Gastrocnemius medialis (tissue), 4 donors: Measurements from ENCODE around the gene CEBPA. TPM values are rescaled to one million over a fixed set of nuclear protein-coding genes. Genes with fewer than 3 reads are reported as not detected.
A peak's percentile ranks its signal among the peaks of the same experiment; 100 is the strongest.

Experiments used
- ATAC-seq, 2 donors: fragments of 150-250 bp; one replicate each; pipeline ENCODE4 v1.9.1; 2016
- DNase-seq, 2 donors: peaks; one replicate each; pipeline ENCODE4 v3.0.0-alpha.2; 2019
- H3K27ac ChIP-seq, 4 donors: fragments of 200-600 bp; sonication (generic); 1 replicate in 1 of 4; 2 replicates in 3 of 4; pipeline ENCODE4 v1.5.1; 2016 to 2018; ENCODE audit warnings: mild to moderate bottlenecking in 2 of 4, moderate library complexity in 1 of 4
- H3K27me3 ChIP-seq, 3 donors: fragments of 200-600 bp; sonication (generic) in 2 of 3; 1 replicate in 1 of 3; 2 replicates in 2 of 3; pipeline versions ENCODE4 v1.5.1 to v1.6.0; 2016 to 2019; ENCODE audit warnings: mild to moderate bottlenecking in 1 of 3, moderate library complexity in 1 of 3
- H3K36me3 ChIP-seq, 2 donors: fragments of 200-600 bp; sonication (generic) in 1 of 2; one replicate each; pipeline ENCODE4 v1.5.1; 2017 to 2018
- H3K4me1 ChIP-seq, 2 donors: fragments of 200-600 bp; sonication (generic) in 1 of 2; one replicate each; pipeline ENCODE4 v1.5.1; 2016 to 2017; ENCODE audit warnings: mild to moderate bottlenecking in 2 of 2
- H3K4me3 ChIP-seq, 4 donors: fragments of 200-600 bp; sonication (generic) in 3 of 4; 1 replicate in 1 of 4; 2 replicates in 3 of 4; pipeline ENCODE4 v1.5.1; 2016 to 2019; ENCODE audit warnings: mild to moderate bottlenecking in 2 of 4
- H3K9me3 ChIP-seq, 3 donors: fragments of 200-600 bp; sonication (generic) in 2 of 3; 1 replicate in 1 of 3; 2 replicates in 2 of 3; pipeline ENCODE4 v1.5.1; 2016 to 2019
- CTCF ChIP-seq, 5 experiments: fragments of 450-650 bp in 3 of 5; fragments of 200-600 bp in 2 of 5; sonication (generic) in 2 of 5; IDR thresholded peaks in 4 of 5; conservative IDR thresholded peaks in 1 of 5; 1 replicate in 4 of 5; 2 replicates in 1 of 5; pipeline ENCODE4 v1.5.1; 2016 to 2019; ENCODE audit warnings: antibody characterized with exemption in 5 of 5, mild to moderate bottlenecking in 3 of 5, moderate library complexity in 3 of 5
- POLR2A ChIP-seq, 2 donors: fragments of 450-650 bp; IDR thresholded peaks; one replicate each; pipeline ENCODE4 v1.6.1; 2017; ENCODE audit warnings: antibody characterized with exemption in 2 of 2, mild to moderate bottlenecking in 2 of 2, moderate library complexity in 2 of 2
- in situ Hi-C, 4 donors: fragments of 200-750 bp; cut with MboI; loops; one replicate each; pipeline versions ENCODE4 v1.15.0 to v1.8.0; 2017; ENCODE audit warnings: low sequenced_read_pairs in 4 of 4
- intact Hi-C: fragments of 100-400 bp; cut with DNase I; formaldehyde crosslinking; loops from one replicate; pipeline ENCODE4 v1.15.1; 2023; ENCODE audit warnings: low total_unique reads
- total RNA-seq, 4 donors: library from RNA; depleted of rRNA; stranded (reverse); fragments of >200 nt; gene quantifications; one replicate each; pipeline versions ENCODE4 v1.1.0 to v1.2.3, GENCODE V29; 2016

The CEBPA gene
- total RNA-seq, 4 donors from 2014 or later, result 11.9 to 29.9 (median 25.5) TPM

GRCh38 chr19:33343859-33344572, 41.7 kb upstream of the CEBPA start:
- in situ Hi-C loops, result no loop called here
- peak overlapping the region in 1 of 4 donors; percentile 12 for H3K27ac ChIP-seq
- DNase-seq (no peak), ATAC-seq (peak; percentile 44 to 52)
- no peaks in the 10 kb centered on the region for H3K36me3 ChIP-seq
- H3K4me3 ChIP-seq, result no peak overlapping the region
- H3K4me1 ChIP-seq, result no peaks in the 10 kb centered on the region
- TF ChIP-seq POLR2A (IDR thresholded peaks at IDR 0.05), result no peak
- TF ChIP-seq CTCF (IDR thresholded peaks at IDR 0.05 in 4 of 5, conservative IDR thresholded peaks at IDR 0.05 in 1 of 5), result no peak
- intact Hi-C loops, result no loop called here
- no peaks in the 10 kb centered on the region for H3K9me3 ChIP-seq
- H3K27me3 ChIP-seq, result no peaks in the 10 kb centered on the region

GRCh38 chr19:33343301-33343700, 41.0 kb upstream of the CEBPA start:
- TF ChIP-seq CTCF (IDR thresholded peaks at IDR 0.05 in 4 of 5, conservative IDR thresholded peaks at IDR 0.05 in 1 of 5), result no peak
- no peak for TF ChIP-seq POLR2A (IDR thresholded peaks at IDR 0.05)
- no peak for ATAC-seq
- in situ Hi-C loops, result no loop called here

GRCh38 chr19:33340991-33341390, 38.7 kb upstream of the CEBPA start:
- Histone ChIP-seq H3K27me3 (no peaks in the 10 kb centered on the region), H3K4me1 (no peaks in the 10 kb centered on the region), H3K27ac (no peak overlapping the region), H3K36me3 (no peaks in the 10 kb centered on the region), H3K4me3 (no peak overlapping the region), H3K9me3 (no peaks in the 10 kb centered on the region)
- ATAC-seq (no peak), DNase-seq (no peak)
- intact Hi-C loops, result no loop called here
- in situ Hi-C loops, result no loop called here
- TF ChIP-seq POLR2A (IDR thresholded peaks at IDR 0.05), result no peak
- no peak for TF ChIP-seq CTCF (IDR thresholded peaks at IDR 0.05 in 4 of 5, conservative IDR thresholded peaks at IDR 0.05 in 1 of 5)

More at GRCh38 chr19:33343301-33343700, 41.0 kb upstream of the CEBPA start:
- no peaks in the 10 kb centered on the region for H3K27me3 ChIP-seq
- H3K4me1 ChIP-seq, result no peaks in the 10 kb centered on the region
- no peaks in the 10 kb centered on the region for H3K9me3 ChIP-seq
- H3K4me3 ChIP-seq, result no peak overlapping the region
- DNase-seq, result no peak
- H3K36me3 ChIP-seq, result no peaks in the 10 kb centered on the region
- intact Hi-C loops, result no loop called here
- no peak overlapping the region for H3K27ac ChIP-seq

GRCh38 chr19:33339016-33339984, 37.0 kb upstream of the CEBPA start:
- intact Hi-C loops (no loop called here), in situ Hi-C loops (no loop called here)
- Histone ChIP-seq H3K27me3 (no peaks in the 10 kb centered on the region), H3K27ac (no peak overlapping the region), H3K36me3 (no peaks in the 10 kb centered on the region), H3K4me3 (no peak overlapping the region), H3K9me3 (no peaks in the 10 kb centered on the region), H3K4me1 (no peaks in the 10 kb centered on the region)
- TF ChIP-seq CTCF (IDR thresholded peaks at IDR 0.05 in 4 of 5, conservative IDR thresholded peaks at IDR 0.05 in 1 of 5) (no peak), POLR2A (IDR thresholded peaks at IDR 0.05) (no peak)
- ATAC-seq, result no peak
- no peak for DNase-seq
